Measurements from ENCODE around the gene UXS1. TPM values are rescaled to one million over a fixed set of nuclear protein-coding genes. Genes with fewer than 3 reads are reported as not detected.
"Not testable (repeated sequence)": the region's sequence is repeated elsewhere in the genome, so short reads cannot be mapped to it uniquely, and the experiment has no call there.

UXS1 gene
- total RNA-seq, 2 experiments from 2014 or later = 36.2 to 41.9 TPM

GRCh38 chr2:106204551-106204950 is 10.4 kb upstream of the UXS1 start:
- DNase-seq; H3K36me3 Mint-ChIP-seq (ENCODE audit: low read depth); H3K4me1 Mint-ChIP-seq (ENCODE audit: low read depth); H3K9me3 Mint-ChIP-seq; CTCF ChIA-PET; H3K27me3 Mint-ChIP-seq (ENCODE audit: low read depth); H3K27ac Mint-ChIP-seq; H3K4me3 Mint-ChIP-seq; intact Hi-C loops (cut with micrococcal nuclease): not testable (repeated sequence)

- intact Hi-C loops (cut with micrococcal nuclease) = no loop called here
- no peak for DNase-seq
- no peaks in the 10 kb centered on the region for H3K9me3 Mint-ChIP-seq
- no peak overlapping the region for H3K27ac Mint-ChIP-seq
- H3K4me1 Mint-ChIP-seq (ENCODE audit: low read depth) = peaks cover 3% of the 10 kb centered on the region
- CTCF ChIA-PET = no interaction called here
- H3K36me3 Mint-ChIP-seq (ENCODE audit: low read depth) = no peaks in the 10 kb centered on the region
- H3K27me3 Mint-ChIP-seq (ENCODE audit: low read depth) = no peaks in the 10 kb centered on the region
- no peak overlapping the region for H3K4me3 Mint-ChIP-seq
Measured at GRCh38 chr2:106201661-106202060, 7.6 kb upstream of the UXS1 start.

DNA sequence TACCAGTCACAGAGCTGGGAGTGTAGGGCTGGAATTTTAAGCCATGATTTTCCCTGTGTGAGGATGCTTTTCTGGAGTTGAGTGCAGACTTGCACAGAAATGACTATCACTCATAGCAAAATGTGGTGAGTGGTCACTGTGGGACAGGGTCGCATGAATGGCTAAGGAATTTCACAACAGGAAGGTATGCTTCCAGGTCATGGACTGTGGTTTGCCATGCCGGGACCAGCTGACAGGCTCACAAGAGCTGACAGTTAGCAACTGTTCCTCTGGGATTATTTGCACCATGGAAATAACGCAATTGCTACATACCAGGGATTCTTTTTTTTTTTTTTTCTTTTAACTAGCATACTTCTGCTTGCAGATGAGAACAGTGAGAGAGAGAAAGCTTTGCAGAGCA is 3.8 kb upstream of the UXS1 start:
- intact Hi-C loops (cut with micrococcal nuclease) = loop anchor here (10.0 kb wide), 1 partner anchor 1163 kb away; the partner anchor contains the start of gene MRPS9
- H3K36me3 Mint-ChIP-seq (ENCODE audit: low read depth) = peaks cover under 1% of the 10 kb centered on the region
- DNase-seq = no peak
- CTCF ChIA-PET = no interaction called here
- no peak overlapping the region for H3K27ac Mint-ChIP-seq
- peaks cover 10% of the 10 kb centered on the region for H3K4me1 Mint-ChIP-seq (ENCODE audit: low read depth)
- no peaks in the 10 kb centered on the region for H3K9me3 Mint-ChIP-seq
- H3K27me3 Mint-ChIP-seq (ENCODE audit: low read depth) = no peaks in the 10 kb centered on the region
- no peak overlapping the region for H3K4me3 Mint-ChIP-seq

- CTCF ChIA-PET = interaction anchor here (1.5 kb wide), 1 partner anchor 87 kb away, joined by 5 read pairs; no protein-coding TSS in a partner anchor
- Mint-ChIP-seq H3K27ac (no peak overlapping the region), H3K4me3 (no peak overlapping the region), H3K4me1 (ENCODE audit: low read depth) (peaks cover 29% of the 10 kb centered on the region), H3K9me3 (no peaks in the 10 kb centered on the region), H3K27me3 (ENCODE audit: low read depth) (no peaks in the 10 kb centered on the region), H3K36me3 (ENCODE audit: low read depth) (peaks cover 5% of the 10 kb centered on the region)
- DNase-seq = no peak
- intact Hi-C loops (cut with micrococcal nuclease) = loop anchor here (2.0 to 10.0 kb wide), 2 partner anchors 449 to 1161 kb away; partner anchors contain the start of gene MRPS9
Measured at GRCh38 chr2:106195981-106196380, 1.9 kb upstream of the UXS1 start.

GRCh38 chr2:106195456-106195855 is 1.4 kb upstream of the UXS1 start:
- intact Hi-C loops (cut with micrococcal nuclease) = loop anchor here (2.0 to 10.0 kb wide), 2 partner anchors 449 to 1161 kb away; partner anchors contain the start of gene MRPS9
- Mint-ChIP-seq H3K27me3 (ENCODE audit: low read depth) (no peaks in the 10 kb centered on the region), H3K36me3 (ENCODE audit: low read depth) (peaks cover 5% of the 10 kb centered on the region), H3K9me3 (no peaks in the 10 kb centered on the region), H3K4me3 (peak overlapping the region; percentile 86), H3K27ac (no peak overlapping the region), H3K4me1 (ENCODE audit: low read depth) (peaks cover 32% of the 10 kb centered on the region)
- CTCF ChIA-PET = interaction anchor here (0.9 to 1.5 kb wide), 2 partner anchors 37 to 87 kb away, joined by 3 to 5 read pairs; no protein-coding TSS in a partner anchor
- DNase-seq = no peak

- no peak for DNase-seq
- peaks cover 5% of the 10 kb centered on the region for H3K36me3 Mint-ChIP-seq (ENCODE audit: low read depth)
- CTCF ChIA-PET = interaction anchor here (1.4 to 1.8 kb wide), 3 partner anchors 16 to 54 kb away, joined by 3 to 8 read pairs (median 7); no protein-coding TSS in a partner anchor
- peaks cover 50% of the 10 kb centered on the region for H3K4me1 Mint-ChIP-seq (ENCODE audit: low read depth)
- H3K9me3 Mint-ChIP-seq = no peaks in the 10 kb centered on the region
- H3K4me3 Mint-ChIP-seq = peak overlapping the region; percentile 78
- intact Hi-C loops (cut with micrococcal nuclease) = loop anchor here (1.0 to 10.0 kb wide), 5 partner anchors 52 to 1159 kb away; partner anchors contain the start of gene MRPS9
- H3K27ac Mint-ChIP-seq = no peak overlapping the region
- no peaks in the 10 kb centered on the region for H3K27me3 Mint-ChIP-seq (ENCODE audit: low read depth)
Measured at GRCh38 chr2:106193690-106193976, 468 bp downstream of the UXS1 start.

GRCh38 chr2:106192752-106193689 is 1.1 kb downstream of the UXS1 start:
- H3K36me3 Mint-ChIP-seq (ENCODE audit: low read depth) = peaks cover 5% of the 10 kb centered on the region
- peak; percentile 85 for DNase-seq
- H3K4me1 Mint-ChIP-seq (ENCODE audit: low read depth) = peaks cover 56% of the 10 kb centered on the region
- CTCF ChIA-PET = interaction anchor here (0.8 to 1.8 kb wide), 6 partner anchors 11 to 54 kb away, joined by 3 to 8 read pairs (median 4); no protein-coding TSS in a partner anchor
- peak overlapping the region; percentile 78 for H3K4me3 Mint-ChIP-seq
- no peaks in the 10 kb centered on the region for H3K9me3 Mint-ChIP-seq
- intact Hi-C loops (cut with micrococcal nuclease) = loop anchor here (1.0 to 10.0 kb wide), 5 partner anchors 52 to 1158 kb away; partner anchors contain the start of gene MRPS9
- H3K27me3 Mint-ChIP-seq (ENCODE audit: low read depth) = no peaks in the 10 kb centered on the region
- H3K27ac Mint-ChIP-seq = peak overlapping the region; percentile 83

GRCh38 chr2:106191511-106192016 is 2.5 kb downstream of the UXS1 start:
- Mint-ChIP-seq H3K4me1 (ENCODE audit: low read depth) (peaks cover 68% of the 10 kb centered on the region), H3K9me3 (no peaks in the 10 kb centered on the region), H3K27ac (no peak overlapping the region), H3K27me3 (ENCODE audit: low read depth) (no peaks in the 10 kb centered on the region), H3K4me3 (no peak overlapping the region), H3K36me3 (ENCODE audit: low read depth) (peaks cover 5% of the 10 kb centered on the region)
- intact Hi-C loops (cut with micrococcal nuclease) = loop anchor here (5.0 to 10.0 kb wide), 3 partner anchors 399 to 1157 kb away; partner anchors contain the start of gene MRPS9
- DNase-seq = no peak
- CTCF ChIA-PET = no interaction called here

DNA sequence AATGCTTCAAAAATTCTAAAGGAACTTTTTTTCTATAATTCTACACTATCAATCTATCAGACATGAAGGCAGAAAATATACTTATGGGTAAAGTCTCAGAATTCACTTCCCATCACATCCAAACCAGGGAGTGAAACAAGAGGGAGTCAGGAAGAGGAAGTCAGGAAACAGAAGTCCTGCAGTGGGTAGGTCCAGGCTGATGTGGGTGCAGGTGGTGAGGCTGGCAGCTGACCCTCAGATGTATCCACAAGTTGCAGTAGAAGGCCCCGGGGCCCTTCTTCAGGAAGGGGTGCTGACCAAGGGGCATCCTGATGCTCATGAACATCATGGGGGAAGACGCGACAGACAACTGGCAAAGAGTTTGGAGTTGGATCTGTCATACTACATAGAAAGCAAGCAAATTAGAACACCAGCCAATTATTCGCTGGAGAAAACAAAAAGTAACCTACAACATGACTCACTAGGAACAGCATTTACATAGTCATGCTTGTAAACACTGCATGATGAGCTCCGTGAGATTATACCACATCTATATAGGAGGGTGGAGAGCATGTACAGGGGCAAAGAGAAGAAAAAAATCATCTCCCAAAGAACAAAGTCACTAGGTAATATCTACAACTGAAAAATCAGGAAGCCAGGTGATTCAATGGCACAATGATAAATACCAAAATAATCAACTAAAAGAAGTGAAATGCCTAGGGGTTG is 4.2 kb downstream of the UXS1 start:
- Mint-ChIP-seq H3K27me3 (ENCODE audit: low read depth) (no peaks in the 10 kb centered on the region), H3K4me3 (no peak overlapping the region), H3K9me3 (no peaks in the 10 kb centered on the region), H3K27ac (no peak overlapping the region), H3K4me1 (ENCODE audit: low read depth) (peaks cover 75% of the 10 kb centered on the region), H3K36me3 (ENCODE audit: low read depth) (peaks cover 5% of the 10 kb centered on the region)
- CTCF ChIA-PET = no interaction called here
- no peak for DNase-seq
- intact Hi-C loops (cut with micrococcal nuclease) = loop anchor here (5.0 to 10.0 kb wide), 3 partner anchors 398 to 1155 kb away; partner anchors contain the start of gene MRPS9

- H3K27ac Mint-ChIP-seq = no peak overlapping the region
- H3K4me1 Mint-ChIP-seq (ENCODE audit: low read depth) = peaks cover 80% of the 10 kb centered on the region
- intact Hi-C loops (cut with micrococcal nuclease) = no loop called here
- CTCF ChIA-PET = no interaction called here
- peaks cover 6% of the 10 kb centered on the region for H3K36me3 Mint-ChIP-seq (ENCODE audit: low read depth)
- no peaks in the 10 kb centered on the region for H3K27me3 Mint-ChIP-seq (ENCODE audit: low read depth)
- no peaks in the 10 kb centered on the region for H3K9me3 Mint-ChIP-seq
- no peak overlapping the region for H3K4me3 Mint-ChIP-seq
- DNase-seq = no peak
Measured at GRCh38 chr2:106189325-106189724, 4.8 kb downstream of the UXS1 start.

DNA sequence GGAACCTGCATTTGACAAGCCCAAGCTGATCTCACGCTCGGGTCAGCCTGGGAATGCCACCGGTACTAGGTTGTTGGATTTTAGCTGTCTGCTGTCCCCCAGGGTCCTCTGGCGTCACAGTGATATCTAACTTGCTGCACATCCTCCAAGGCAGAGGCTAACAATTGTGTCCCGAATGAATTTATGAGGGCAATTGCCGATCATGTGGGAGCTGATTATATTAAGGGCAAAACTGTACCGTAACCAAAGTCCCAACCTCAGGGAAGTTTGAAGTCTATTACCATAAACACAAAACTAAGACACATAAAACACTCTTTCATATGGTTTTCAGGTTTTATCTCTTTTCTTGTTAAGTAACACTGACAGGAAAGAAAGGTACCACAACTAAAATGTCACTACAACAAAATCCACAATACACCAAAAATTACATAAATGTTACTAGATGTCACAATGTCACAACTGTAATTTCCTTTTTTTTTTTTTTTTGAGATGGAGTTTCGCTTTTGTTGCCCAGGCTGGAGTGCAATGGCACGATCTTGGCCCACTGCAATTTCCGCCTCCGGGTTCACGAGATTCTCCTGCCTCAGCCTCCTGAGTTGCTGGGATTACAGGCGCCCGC is 6.7 kb downstream of the UXS1 start:
- DNase-seq = no peak
- Mint-ChIP-seq H3K27ac (no peak overlapping the region), H3K9me3 (no peaks in the 10 kb centered on the region), H3K4me3 (no peak overlapping the region), H3K4me1 (ENCODE audit: low read depth) (peaks cover 86% of the 10 kb centered on the region), H3K27me3 (ENCODE audit: low read depth) (no peaks in the 10 kb centered on the region), H3K36me3 (ENCODE audit: low read depth) (peaks cover 2% of the 10 kb centered on the region)
- CTCF ChIA-PET = interaction anchor here (1.2 kb wide), 1 partner anchor 21 kb away, joined by 4 read pairs; no protein-coding TSS in a partner anchor
- intact Hi-C loops (cut with micrococcal nuclease) = no loop called here
